Kidney epithelial cell (primary cell): Measurements from ENCODE around the gene LRP5. TPM values are rescaled to one million over a fixed set of nuclear protein-coding genes. Genes with fewer than 3 reads are reported as not detected.

Experiments used
- DNase-seq: peaks from one replicate; pipeline ENCODE4 v3.0.0-alpha.2; 2010; ENCODE audit warnings: low read depth
- H3K27me3 ChIP-seq: 2 replicates; pipeline ENCODE4 v1.6.0; 2011; ENCODE audit warnings: low read length; ENCODE audit not compliant: control insufficient read depth, insufficient read depth
- H3K36me3 ChIP-seq: 2 replicates; pipeline ENCODE4 v1.5.1; 2011; ENCODE audit warnings: low read length; ENCODE audit not compliant: control insufficient read depth, insufficient read depth
- H3K4me3 ChIP-seq: 2 replicates; pipeline ENCODE4 v1.5.1; 2011; ENCODE audit warnings: low read depth, mild to moderate bottlenecking, control low read depth, low read length
- CTCF ChIP-seq: IDR thresholded peaks from 2 replicates; pipeline ENCODE4 v1.5.1; 2011; ENCODE audit warnings: mild to moderate bottlenecking, moderate library complexity, low read length, control low read depth, inconsistent platforms; ENCODE audit not compliant: insufficient read depth, poor library complexity, severe bottlenecking
- total RNA-seq: library from RNA; depleted of rRNA; stranded (reverse); fragments of >200 nt; gene quantifications from 2 replicates; pipeline ENCODE4 v1.2.3, GENCODE V29; 2015

The LRP5 gene
- total RNA-seq, 1 donor from 2014 or later, result 31.6 TPM

- no peaks in the 10 kb centered on the region for H3K36me3 ChIP-seq
- DNase-seq, result no peak
- no peak overlapping the region for H3K4me3 ChIP-seq
- no peak for TF ChIP-seq CTCF
- H3K27me3 ChIP-seq, result no peaks in the 10 kb centered on the region
Observed at GRCh38 chr11:68324695-68325094, 12.3 kb downstream of the LRP5 start.

GRCh38 chr11:68325183-68325906 is 13.0 kb downstream of the LRP5 start:
- no peak for TF ChIP-seq CTCF
- no peak for DNase-seq

GRCh38 chr11:68325907-68326220 is 13.5 kb downstream of the LRP5 start:
- no peaks in the 10 kb centered on the region for H3K27me3 ChIP-seq
- H3K36me3 ChIP-seq, result no peaks in the 10 kb centered on the region
- no peak overlapping the region for H3K4me3 ChIP-seq
- no peak for TF ChIP-seq CTCF
- no peak for DNase-seq

More at GRCh38 chr11:68325183-68325906, 13.0 kb downstream of the LRP5 start:
- Histone ChIP-seq H3K36me3 (no peaks in the 10 kb centered on the region), H3K27me3 (no peaks in the 10 kb centered on the region), H3K4me3 (no peak overlapping the region)

GRCh38 chr11:68326334-68327215 is 14.2 kb downstream of the LRP5 start:
- no peak for DNase-seq
- Histone ChIP-seq H3K27me3 (no peaks in the 10 kb centered on the region), H3K36me3 (no peaks in the 10 kb centered on the region), H3K4me3 (no peak overlapping the region)
- TF ChIP-seq CTCF, result no peak

- no peak overlapping the region for H3K4me3 ChIP-seq
- no peak for TF ChIP-seq CTCF
- H3K36me3 ChIP-seq, result no peaks in the 10 kb centered on the region
- DNase-seq, result no peak
- no peaks in the 10 kb centered on the region for H3K27me3 ChIP-seq
Observed at GRCh38 chr11:68327586-68328370, 15.4 kb downstream of the LRP5 start.
